Fibroblast of skin of right biceps (primary cell): ENCODE results near the gene METAP1.
"Not testable (repeated sequence)": the region's sequence is repeated elsewhere in the genome, so short reads cannot be mapped to it uniquely, and the experiment has no call there.

Experiments
- DNase-seq: peaks from one replicate; pipeline ENCODE4 v3.0.0-alpha.2; 2013

Gene METAP1

GRCh38 chr4:98995183-98996055 is at the start of gene METAP1:
Gene METAP1, plus strand, starts transcription at chr4:98995721. Its CDS starts 33 bp downstream, at chr4:98995754.
- DNase-seq: peak; percentile 97

- DNase-seq: no peak
Measured at GRCh38 chr4:98946359-98946758, 49.2 kb upstream of the METAP1 start.

GRCh38 chr4:98950925-98951324 is 44.6 kb upstream of the METAP1 start:
- DNase-seq: no peak

GRCh38 chr4:98951710-98952109 is 43.8 kb upstream of the METAP1 start:
- no peak for DNase-seq

GRCh38 chr4:98955229-98955628 is 40.3 kb upstream of the METAP1 start:
- DNase-seq: no peak

- no peak for DNase-seq
Measured at GRCh38 chr4:98958065-98958464, 37.5 kb upstream of the METAP1 start.

GRCh38 chr4:98959411-98959810 is 36.1 kb upstream of the METAP1 start:
- DNase-seq: no peak

GRCh38 chr4:98961770-98962169 is 33.8 kb upstream of the METAP1 start:
- DNase-seq: no peak

- no peak for DNase-seq
Measured at GRCh38 chr4:98963538-98964433, 31.7 kb upstream of the METAP1 start.

GRCh38 chr4:98966926-98967325 is 28.6 kb upstream of the METAP1 start:
- no peak for DNase-seq

GRCh38 chr4:98967786-98968329 is 27.7 kb upstream of the METAP1 start:
- DNase-seq: no peak

- DNase-seq: no peak
Measured at GRCh38 chr4:98969878-98970785, 25.4 kb upstream of the METAP1 start.

GRCh38 chr4:98976716-98977115 is 18.8 kb upstream of the METAP1 start:
- peak; percentile 80 for DNase-seq

- no peak for DNase-seq
Measured at GRCh38 chr4:98977557-98977956, 18.0 kb upstream of the METAP1 start.

- no peak for DNase-seq
Measured at GRCh38 chr4:98987720-98988119, 7.8 kb upstream of the METAP1 start.

- not testable (repeated sequence) for DNase-seq
Measured at GRCh38 chr4:98992835-98993234, 2.7 kb upstream of the METAP1 start.

GRCh38 chr4:98993419-98994071 is 2.0 kb upstream of the METAP1 start:
- no peak for DNase-seq

GRCh38 chr4:98994474-98995182 is 893 bp upstream of the METAP1 start:
- DNase-seq: no peak

GRCh38 chr4:98996056-98996764 is 689 bp downstream of the METAP1 start:
- DNase-seq: peak; percentile 35

GRCh38 chr4:98996765-98997068 is 1.2 kb downstream of the METAP1 start:
- no peak for DNase-seq

- no peak for DNase-seq
Measured at GRCh38 chr4:98997166-98997565, 1.6 kb downstream of the METAP1 start.
